CD4-positive, alpha-beta T cell treated with Interferon alpha-2 for 1 hour (primary cell): ENCODE data around the gene BOD1L2.

Experiments
- DNase-seq, 2 donors: peaks; one replicate each; pipeline ENCODE4 v3.0.0-alpha.2; 2020 to 2022

BOD1L2 gene

DNA sequence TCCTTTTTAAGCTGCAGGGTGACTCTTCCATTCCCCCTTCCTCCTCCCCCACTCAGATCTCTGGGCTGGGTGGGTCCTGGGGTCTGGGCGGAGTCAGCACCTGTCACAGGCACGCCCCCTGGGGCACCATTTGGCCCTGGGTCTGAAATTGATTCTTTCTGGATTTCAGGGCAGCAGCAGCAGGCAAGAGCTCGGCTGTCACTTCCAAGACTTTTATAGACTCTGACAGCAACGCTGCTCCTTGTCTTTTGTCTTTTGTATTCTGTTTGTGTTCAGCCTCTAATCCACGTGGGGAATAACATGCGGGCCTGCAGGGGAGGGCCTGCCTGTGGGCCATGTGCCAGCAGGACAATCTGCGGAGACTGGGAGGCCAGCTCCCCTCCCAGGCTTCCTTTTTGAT, 3.9 kb downstream of the BOD1L2 start:
- DNase-seq, result no peak

DNA sequence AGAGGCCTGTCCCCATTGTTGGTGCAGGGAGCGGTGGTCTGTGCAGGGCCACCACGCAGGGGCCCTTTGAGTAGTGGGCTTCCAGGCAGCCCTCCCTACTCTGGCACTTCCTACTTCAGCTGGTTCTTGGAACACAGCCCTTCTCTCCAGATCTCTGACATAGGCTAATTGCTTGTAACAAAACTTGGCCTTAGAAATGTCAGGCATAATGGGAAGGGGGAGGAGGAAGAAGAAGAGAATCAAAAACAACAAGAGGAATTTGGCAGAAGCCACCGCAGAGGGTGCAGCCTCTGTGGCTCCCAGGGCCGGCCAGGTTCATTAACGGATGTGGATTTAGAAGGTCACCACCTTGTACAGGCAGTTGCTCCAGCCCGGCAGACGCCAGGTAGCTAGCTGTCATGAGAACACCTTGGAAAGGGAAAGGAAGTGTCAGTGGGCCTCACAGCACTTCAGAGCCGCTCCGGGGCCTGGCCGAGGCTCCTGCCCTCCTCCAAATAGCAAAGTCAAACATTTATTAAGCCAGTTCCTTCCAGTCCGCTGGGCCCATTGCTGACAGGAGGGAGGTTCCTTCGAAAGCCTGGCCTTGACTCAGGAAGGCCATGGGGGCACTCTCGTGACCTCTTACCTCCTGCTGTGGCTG, 7.4 kb downstream of the BOD1L2 start:
- no peak for DNase-seq

DNA sequence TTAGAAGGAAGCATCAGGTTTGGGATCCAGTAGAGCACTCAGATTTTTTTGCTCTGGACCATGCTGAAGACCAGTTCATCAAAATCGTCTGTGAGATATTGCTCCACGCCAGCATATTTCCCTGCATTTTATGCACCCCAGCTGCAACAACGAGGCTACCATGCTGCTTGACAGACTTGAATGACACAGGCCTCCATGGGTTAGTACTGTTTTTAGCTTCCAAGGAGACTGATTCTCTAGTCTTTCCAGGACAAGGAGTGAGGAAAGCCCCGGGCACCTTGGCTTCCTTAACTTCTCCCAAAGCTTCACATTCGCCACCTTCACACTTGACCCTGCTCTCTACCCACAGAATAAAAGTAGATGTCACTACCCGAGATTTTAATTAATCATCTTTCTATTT, 17.5 kb downstream of the BOD1L2 start:
- no peak for DNase-seq

DNA sequence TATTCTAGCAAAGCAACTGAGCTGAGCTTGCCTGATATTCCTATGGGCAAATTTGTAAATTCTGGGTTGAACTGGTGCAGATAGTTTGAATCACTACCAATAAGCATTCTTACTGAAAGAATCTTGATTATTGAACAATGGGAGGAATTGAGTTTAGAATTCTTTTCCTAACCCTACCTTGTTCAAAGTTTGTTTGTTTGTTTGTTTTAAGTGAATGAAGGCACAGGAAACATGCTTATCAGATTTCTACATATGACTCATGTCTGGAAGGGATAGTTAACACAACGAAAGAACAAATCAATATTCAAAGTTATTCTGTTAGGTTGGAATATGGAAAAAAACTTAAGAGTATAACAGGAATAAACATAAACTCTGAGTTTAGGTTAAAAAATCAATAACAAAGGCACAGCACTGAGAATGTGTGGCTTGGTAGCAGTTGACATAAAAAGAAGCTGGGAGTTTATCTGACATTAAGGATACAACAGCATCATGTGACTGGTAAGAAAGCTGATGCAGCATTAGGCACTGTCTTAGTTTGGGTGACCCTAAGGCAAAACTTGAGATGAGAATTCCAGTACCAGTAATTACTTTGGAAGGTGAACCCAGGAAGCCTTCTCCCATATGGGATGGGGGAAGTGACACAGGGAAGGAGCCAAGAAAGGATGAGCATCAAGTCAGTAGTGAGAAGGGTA, 20.9 kb downstream of the BOD1L2 start:
- no peak for DNase-seq

DNA sequence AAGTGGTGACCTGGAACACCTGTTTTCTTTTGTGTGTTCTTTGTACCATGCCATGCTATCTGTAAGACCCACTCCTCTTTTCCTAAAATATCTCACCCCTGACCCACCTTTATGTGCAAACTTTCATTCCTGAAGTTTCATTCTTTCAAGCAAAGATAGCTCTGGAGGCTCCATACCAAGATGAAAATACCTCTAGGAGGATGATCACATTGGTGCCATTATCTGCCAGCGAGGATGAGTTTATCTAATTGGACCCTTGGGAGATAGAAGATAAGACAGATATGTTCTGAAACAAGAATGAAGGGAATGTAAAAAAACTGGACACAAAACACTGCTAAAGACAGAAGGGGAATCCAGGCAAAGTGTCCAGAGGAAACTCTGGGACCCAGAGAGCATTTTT, 24.1 kb downstream of the BOD1L2 start:
- no peak for DNase-seq

- no peak for DNase-seq
Measured at GRCh38 chr18:57175532-57175931, 28.6 kb downstream of the BOD1L2 start.

- DNase-seq, result no peak
Measured at GRCh38 chr18:57185434-57185833, 38.5 kb downstream of the BOD1L2 start.

GRCh38 chr18:57188851-57189557, 42.1 kb downstream of the BOD1L2 start:
- no peak for DNase-seq

DNA sequence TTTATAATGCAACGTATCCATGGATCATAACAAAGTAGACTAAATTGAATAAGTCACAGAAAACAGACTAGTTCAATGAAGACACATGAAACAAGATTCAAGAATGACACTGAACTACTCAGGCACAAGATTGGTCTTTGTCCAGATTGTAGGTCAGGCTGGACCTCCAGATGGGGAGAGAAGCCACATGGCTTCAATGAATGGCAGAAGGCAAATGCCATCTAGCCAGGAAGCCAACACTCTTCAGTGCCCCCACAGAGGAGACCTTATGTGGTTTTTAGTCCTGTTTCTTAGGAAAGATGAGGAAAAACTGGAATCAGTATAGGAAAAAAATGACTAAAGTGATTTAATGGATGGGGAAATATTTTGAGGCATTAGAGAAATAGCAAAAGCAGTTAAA, 43.1 kb downstream of the BOD1L2 start:
- DNase-seq, result no peak

- DNase-seq, result no peak
Measured at GRCh38 chr18:57194070-57194469, 47.2 kb downstream of the BOD1L2 start.

DNA sequence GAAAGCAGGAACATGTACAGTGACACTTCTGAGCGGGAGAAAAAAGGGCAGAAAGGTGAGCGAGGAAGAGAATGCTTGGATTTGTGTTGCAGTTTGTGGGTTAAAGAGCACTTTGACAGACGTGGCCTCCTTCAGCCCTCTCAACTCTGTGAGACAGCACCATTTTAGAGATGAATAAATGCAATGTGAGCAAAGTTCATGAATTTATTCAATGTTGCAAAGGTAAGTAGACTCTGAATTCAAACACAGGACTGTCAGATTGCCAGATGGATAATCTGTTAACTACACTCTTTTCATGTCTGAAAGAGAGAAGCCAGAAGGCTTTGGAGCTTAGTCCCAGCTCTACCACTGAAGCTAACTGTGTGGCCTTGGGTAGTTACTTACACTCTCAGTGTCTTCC, 47.7 kb downstream of the BOD1L2 start:
- DNase-seq, result no peak

DNA sequence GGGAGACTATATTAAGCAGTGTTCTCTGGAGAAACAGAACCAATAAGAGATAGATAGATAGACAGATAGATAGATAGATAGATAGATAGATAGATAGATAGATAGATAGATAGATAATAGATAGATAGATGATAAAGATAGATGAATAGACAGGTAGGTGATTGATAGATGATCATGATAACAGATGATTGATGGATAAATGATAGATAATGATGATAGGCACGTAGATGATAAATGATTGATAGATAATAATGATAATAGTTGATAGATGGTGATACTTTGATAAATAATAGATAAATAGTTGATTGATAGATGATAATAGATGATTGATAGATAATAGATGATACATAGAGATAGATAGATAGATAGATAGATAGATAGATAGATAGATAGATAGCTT, 48.5 kb downstream of the BOD1L2 start:
- DNase-seq, result no peak

- DNase-seq, result no peak
Measured at GRCh38 chr18:57197261-57197660, 50.4 kb downstream of the BOD1L2 start.

- DNase-seq, result no peak
Measured at GRCh38 chr18:57198073-57198472, 51.2 kb downstream of the BOD1L2 start.
